KMS-11 (cell line): ENCODE results near the gene BNIP5.

Experiments
- H2AFZ ChIP-seq: fragments of 200-600 bp; sonication (generic); 2 replicates; pipeline ENCODE4 v1.6.1; 2016; ENCODE audit warnings: antibody characterized with exemption, mixed run types, low read depth
- H3K27ac ChIP-seq: fragments of 200-600 bp; sonication (generic); 2 replicates; pipeline ENCODE4 v1.6.1; 2016; ENCODE audit warnings: mild to moderate bottlenecking, mixed run types
- H3K27me3 ChIP-seq: fragments of 200-600 bp; sonication (generic); 2 replicates; pipeline ENCODE4 v1.6.1; 2017; ENCODE audit warnings: mild to moderate bottlenecking, low read depth, mixed run types, moderate library complexity; ENCODE audit not compliant: insufficient read depth
- H3K36me3 ChIP-seq: fragments of 200-600 bp; sonication (generic); 2 replicates; pipeline ENCODE4 v1.6.1; 2017; ENCODE audit warnings: mild to moderate bottlenecking, mixed run types; ENCODE audit not compliant: insufficient read depth
- H3K4me1 ChIP-seq: fragments of 200-600 bp; sonication (generic); 2 replicates; pipeline ENCODE4 v1.6.1; 2016; ENCODE audit warnings: mild to moderate bottlenecking, low read depth, mixed run types; ENCODE audit not compliant: poor library complexity, severe bottlenecking
- H3K4me2 ChIP-seq: fragments of 200-600 bp; sonication (generic); 2 replicates; pipeline ENCODE4 v1.7.0; 2016; ENCODE audit warnings: mild to moderate bottlenecking, mixed run types
- H3K4me3 ChIP-seq: fragments of 200-600 bp; sonication (generic); IDR thresholded peaks from 2 replicates; pipeline ENCODE4 v1.6.1; 2017; ENCODE audit warnings: low read depth, low read length, mixed read lengths; ENCODE audit not compliant: insufficient read depth
- H3K79me2 ChIP-seq: fragments of 200-600 bp; sonication (generic); 2 replicates; pipeline ENCODE4 v1.6.1; 2016; ENCODE audit warnings: low read depth, mixed run types; ENCODE audit not compliant: insufficient read depth
- H3K9ac ChIP-seq: fragments of 200-600 bp; sonication (generic); 2 replicates; pipeline ENCODE4 v1.6.1; 2016; ENCODE audit warnings: mild to moderate bottlenecking, mixed run types
- H4K20me1 ChIP-seq: fragments of 200-600 bp; sonication (generic); 2 replicates; pipeline ENCODE4 v1.6.1; 2016; ENCODE audit warnings: mild to moderate bottlenecking, mixed run types; ENCODE audit not compliant: insufficient read depth
- CTCF ChIP-seq: fragments of 200-600 bp; sonication (generic); conservative IDR thresholded peaks from 2 replicates; pipeline ENCODE4 v1.6.1; 2017; ENCODE audit warnings: low read depth, mild to moderate bottlenecking, antibody characterized with exemption, low read length, moderate library complexity, mixed read lengths

Gene BNIP5

DNA sequence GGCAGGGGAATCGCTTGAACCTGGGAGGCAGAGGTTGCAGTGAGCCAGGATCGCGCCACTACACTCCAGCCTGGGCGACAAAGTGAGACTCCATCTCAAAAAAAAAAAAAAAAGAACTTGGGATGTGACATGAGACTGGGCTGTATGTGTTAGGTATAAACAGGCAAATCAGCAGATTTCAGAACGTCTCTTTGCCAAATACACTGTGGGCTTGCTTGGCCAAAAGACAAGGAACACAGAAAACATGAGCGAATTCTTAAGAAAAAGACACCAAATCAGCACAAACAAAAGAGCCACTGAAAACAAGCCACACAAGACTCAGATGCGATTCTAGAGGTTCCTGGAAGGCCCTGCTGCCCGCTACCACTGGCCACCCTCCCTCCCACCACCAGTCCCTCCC is 38.3 kb upstream of the BNIP5 start:
- Histone ChIP-seq H3K4me3 (no peak overlapping the region), H3K27me3 (no peaks in the 10 kb centered on the region), H3K27ac (no peak overlapping the region), H3K4me1 (no peaks in the 10 kb centered on the region), H2AFZ (no peak overlapping the region), H3K79me2 (no peaks in the 10 kb centered on the region), H4K20me1 (no peaks in the 10 kb centered on the region), H3K9ac (no peak overlapping the region), H3K4me2 (no peak overlapping the region), H3K36me3 (no peaks in the 10 kb centered on the region)
- TF ChIP-seq CTCF, result no peak

DNA sequence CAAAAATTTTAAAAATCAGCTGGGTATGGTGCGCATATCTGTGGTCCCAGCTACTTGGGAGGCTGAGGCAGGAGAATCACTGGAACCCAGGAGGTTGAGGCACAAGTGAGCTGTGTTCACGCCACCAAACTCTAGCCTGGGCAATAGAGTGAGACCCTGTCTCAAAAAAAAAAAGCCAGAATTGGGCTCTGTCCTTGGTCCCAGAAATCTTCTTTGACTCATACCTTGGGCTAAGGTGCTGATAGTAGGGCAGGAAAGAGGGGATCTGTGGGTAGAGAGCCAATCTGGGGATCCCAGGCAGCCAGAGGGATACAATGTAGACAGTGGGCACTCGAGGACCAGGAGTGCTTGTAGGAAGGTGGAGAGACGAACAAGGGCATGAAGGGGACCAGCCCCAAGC is 37.5 kb upstream of the BNIP5 start:
- H3K27ac ChIP-seq, result no peak overlapping the region
- no peak overlapping the region for H3K4me3 ChIP-seq
- no peak overlapping the region for H3K9ac ChIP-seq
- no peaks in the 10 kb centered on the region for H4K20me1 ChIP-seq
- no peaks in the 10 kb centered on the region for H3K79me2 ChIP-seq
- H3K4me1 ChIP-seq, result no peaks in the 10 kb centered on the region
- H3K36me3 ChIP-seq, result no peaks in the 10 kb centered on the region
- no peak overlapping the region for H3K4me2 ChIP-seq
- no peak overlapping the region for H2AFZ ChIP-seq
- no peaks in the 10 kb centered on the region for H3K27me3 ChIP-seq
- no peak for TF ChIP-seq CTCF

DNA sequence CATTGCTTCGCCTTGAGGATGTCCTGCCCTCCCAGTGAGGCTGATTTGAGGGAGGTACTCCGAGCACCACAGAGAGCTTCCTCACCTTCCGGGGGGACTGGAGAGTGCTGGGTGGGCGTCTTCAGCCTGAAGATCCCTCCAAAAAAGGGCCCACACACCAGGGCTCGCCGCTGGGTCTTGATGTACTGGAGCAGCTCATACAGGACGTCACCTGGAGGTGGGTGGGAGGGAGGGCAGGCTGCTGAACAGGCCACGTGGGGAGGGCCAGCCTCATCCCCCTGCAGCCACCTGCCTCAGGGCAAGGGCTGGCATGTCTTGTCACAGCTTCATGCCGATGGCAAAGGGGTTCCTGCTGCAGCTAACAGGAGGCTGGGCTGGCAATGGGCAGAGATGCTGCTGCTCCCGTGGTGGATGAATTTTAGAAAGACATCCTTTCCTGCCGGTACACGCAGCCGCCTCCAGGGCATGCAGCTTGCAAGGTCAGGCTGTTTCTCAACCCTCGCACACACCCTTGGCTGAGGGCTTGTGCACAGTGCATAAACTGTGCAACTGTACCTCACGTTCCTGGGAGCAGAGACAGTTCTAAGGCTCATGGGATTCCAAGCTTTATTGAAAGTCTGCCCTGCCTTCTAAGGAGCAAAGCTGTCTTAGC is 36.8 kb upstream of the BNIP5 start:
- no peaks in the 10 kb centered on the region for H3K27me3 ChIP-seq
- H3K4me1 ChIP-seq, result no peaks in the 10 kb centered on the region
- H3K79me2 ChIP-seq, result no peaks in the 10 kb centered on the region
- H3K9ac ChIP-seq, result no peak overlapping the region
- no peak overlapping the region for H3K4me3 ChIP-seq
- no peak overlapping the region for H3K4me2 ChIP-seq
- H2AFZ ChIP-seq, result no peak overlapping the region
- no peaks in the 10 kb centered on the region for H4K20me1 ChIP-seq
- no peaks in the 10 kb centered on the region for H3K36me3 ChIP-seq
- no peak overlapping the region for H3K27ac ChIP-seq
- TF ChIP-seq CTCF, result no peak

GRCh38 chr6:36372088-36372487 is 35.4 kb upstream of the BNIP5 start:
- H3K27me3 ChIP-seq, result no peaks in the 10 kb centered on the region
- no peaks in the 10 kb centered on the region for H4K20me1 ChIP-seq
- H3K4me2 ChIP-seq, result no peak overlapping the region
- H3K36me3 ChIP-seq, result no peaks in the 10 kb centered on the region
- H2AFZ ChIP-seq, result no peak overlapping the region
- no peak overlapping the region for H3K27ac ChIP-seq
- H3K4me3 ChIP-seq, result no peak overlapping the region
- TF ChIP-seq CTCF, result no peak
- H3K9ac ChIP-seq, result no peak overlapping the region
- no peaks in the 10 kb centered on the region for H3K4me1 ChIP-seq
- H3K79me2 ChIP-seq, result no peaks in the 10 kb centered on the region
